Prostate gland (tissue), 2 donors: Measurements from ENCODE around the gene TAX1BP3. TPM values are rescaled to one million over a fixed set of nuclear protein-coding genes. Genes with fewer than 3 reads are reported as not detected.

Source experiments
- DNase-seq: peaks from one replicate; pipeline ENCODE4 v3.0.0-alpha.2; 2019; ENCODE audit warnings: low spot score
- H3K27ac ChIP-seq, 2 donors: fragments of 200-600 bp; sonication (generic); 2 replicates each; pipeline ENCODE4 v1.5.1; 2017 to 2019
- H3K27me3 ChIP-seq: fragments of 200-600 bp; sonication (generic); replicated peaks from 2 replicates; pipeline ENCODE4 v1.5.1; 2019; ENCODE audit not compliant: insufficient read depth
- H3K36me3 ChIP-seq, 2 donors: fragments of 200-600 bp; sonication (generic); 1 replicate in 1 of 2; 2 replicates in 1 of 2; pipeline versions ENCODE4 v1.5.1 to v1.8.1; 2017 to 2019
- H3K4me1 ChIP-seq: fragments of 200-600 bp; sonication (generic); replicated peaks from 2 replicates; pipeline ENCODE4 v1.5.1; 2019
- H3K4me3 ChIP-seq, 2 donors: fragments of 200-600 bp; sonication (generic); 2 replicates each; pipeline ENCODE4 v1.5.1; 2017 to 2019
- H3K9me3 ChIP-seq: fragments of 200-600 bp; sonication (generic); 2 replicates; pipeline ENCODE4 v1.5.1; 2017
- CTCF ChIP-seq, 4 experiments: fragments of 200-600 bp in 2 of 4; fragments of 450-650 bp in 2 of 4; sonication (generic) in 2 of 4; IDR thresholded peaks; 1 replicate in 3 of 4; 2 replicates in 1 of 4; pipeline ENCODE4 v1.5.1; 2016 to 2019; ENCODE audit warnings: antibody characterized with exemption in 4 of 4, mild to moderate bottlenecking in 2 of 4, moderate library complexity in 2 of 4
- POLR2A ChIP-seq: fragments of 450-650 bp; IDR thresholded peaks from one replicate; pipeline ENCODE4 v1.6.1; 2016; ENCODE audit warnings: antibody characterized with exemption, mild to moderate bottlenecking
- POLR2AphosphoS5 ChIP-seq: sonication (generic); formaldehyde crosslinking; IDR thresholded peaks from one replicate; pipeline ENCODE4 v1.6.1; 2017; ENCODE audit warnings: antibody characterized with exemption
- WGBS: methylation state at CpG from one replicate; pipeline ENCODE4 v1.1.5; 2018; 5-methylcytosine and 5-hydroxymethylcytosine counted together
- intact Hi-C: fragments of 100-400 bp; cut with DNase I; formaldehyde crosslinking; loops from one replicate; pipeline ENCODE4 v1.14.2; 2022
- total RNA-seq, 2 donors: library from RNA; depleted of rRNA; stranded (reverse); fragments of >200 nt; gene quantifications; one replicate each; pipeline ENCODE4 v1.1.0, GENCODE V29; 2016

Gene TAX1BP3
- total RNA-seq, 2 donors from 2014 or later = 171 to 270 TPM

DNA sequence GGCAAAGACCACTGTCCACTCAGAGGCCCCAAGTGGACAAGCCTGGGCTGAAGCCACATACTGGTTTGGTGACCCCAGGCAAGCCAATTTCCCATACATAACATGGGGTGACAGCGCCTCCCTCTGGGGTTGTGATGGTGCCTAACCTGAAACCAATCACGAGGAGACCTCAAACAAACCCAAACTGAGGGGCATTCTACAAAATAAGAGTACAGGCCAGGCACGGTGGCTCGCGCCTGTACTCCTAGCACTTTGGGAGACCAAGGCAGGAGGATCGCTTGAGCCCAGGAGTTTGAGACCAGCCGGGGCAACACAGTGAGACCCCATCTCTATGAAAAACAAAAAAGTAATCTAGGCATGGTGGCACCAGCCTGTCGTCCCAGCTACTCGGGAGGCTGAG is 24.0 kb upstream of the TAX1BP3 start:
- Histone ChIP-seq H3K9me3 (no peaks in the 10 kb centered on the region), H3K27ac (no peak overlapping the region), H3K4me1 (no peaks in the 10 kb centered on the region), H3K4me3 (no peak overlapping the region), H3K27me3 (peaks cover 15% of the 10 kb centered on the region), H3K36me3 (no peaks in the 10 kb centered on the region)
- TF ChIP-seq POLR2A = no peak
- no peak for TF ChIP-seq CTCF (IDR thresholded peaks at IDR 0.05)
- no peak for TF ChIP-seq POLR2AphosphoS5
- 81% methylated on average over 9 of the region's 9 CpGs for WGBS
- intact Hi-C loops = no loop called here
- DNase-seq = no peak

GRCh38 chr17:3691617-3692067 is 23.3 kb upstream of the TAX1BP3 start:
- TF ChIP-seq POLR2AphosphoS5 = no peak
- TF ChIP-seq CTCF (IDR thresholded peaks at IDR 0.05) = no peak
- TF ChIP-seq POLR2A = no peak
- Histone ChIP-seq H3K27me3 (peaks cover 14% of the 10 kb centered on the region), H3K9me3 (no peaks in the 10 kb centered on the region)

GRCh38 chr17:3690094-3690715 is 21.8 kb upstream of the TAX1BP3 start:
- TF ChIP-seq CTCF (IDR thresholded peaks at IDR 0.05) (no peak), POLR2AphosphoS5 (no peak), POLR2A (no peak)
- H3K27me3 ChIP-seq = peaks cover 9% of the 10 kb centered on the region
- H3K4me3 ChIP-seq = no peak overlapping the region

More at GRCh38 chr17:3691617-3692067, 23.3 kb upstream of the TAX1BP3 start:
- Histone ChIP-seq H3K4me3 (no peak overlapping the region), H3K27ac (no peak overlapping the region), H3K4me1 (no peaks in the 10 kb centered on the region), H3K36me3 (no peaks in the 10 kb centered on the region)
- intact Hi-C loops = no loop called here
- WGBS = 69% methylated on average over 15 of the region's 16 CpGs
- no peak for DNase-seq

DNA sequence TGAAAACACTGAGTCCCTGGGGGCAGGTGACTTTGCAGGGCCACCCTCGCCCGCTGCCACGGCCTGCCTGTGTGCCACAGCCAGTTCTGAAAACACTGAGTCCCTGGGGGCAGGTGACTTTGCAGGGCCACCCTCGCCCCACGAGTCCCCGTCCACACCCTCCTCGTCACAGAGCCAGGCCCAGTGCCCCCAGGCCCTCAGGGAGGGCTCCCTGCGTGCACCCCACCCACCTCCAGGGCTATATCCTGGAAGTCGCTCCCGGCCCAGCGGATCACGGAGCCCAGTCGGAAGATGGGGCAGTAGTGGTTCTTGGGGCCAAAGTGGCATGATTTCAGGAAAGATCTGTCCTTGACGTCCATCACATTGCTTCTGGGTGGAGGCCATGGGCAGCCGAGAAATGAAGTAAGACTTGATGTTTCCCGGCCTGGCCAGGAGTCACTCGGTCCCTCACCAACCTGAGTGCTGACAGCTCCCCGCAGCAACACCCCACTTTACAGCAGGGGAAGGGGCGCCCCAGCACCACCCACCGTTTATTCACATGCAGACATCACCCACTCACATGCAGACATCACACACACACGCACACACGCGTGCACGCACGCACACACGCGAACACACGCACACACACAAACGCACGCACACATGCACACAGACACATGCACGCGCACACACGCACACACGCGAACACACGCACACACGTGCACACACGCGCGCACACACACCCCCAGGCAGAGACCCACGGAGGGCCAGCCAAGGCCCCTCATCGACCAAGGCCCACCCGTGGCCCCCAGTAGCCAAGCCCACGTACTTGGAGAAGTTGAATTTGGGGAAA is 21.1 kb upstream of the TAX1BP3 start:
- WGBS = 89% methylated on average over 39 of the region's 44 CpGs
- intact Hi-C loops = no loop called here
- H3K27me3 ChIP-seq = peaks cover 5% of the 10 kb centered on the region
- TF ChIP-seq POLR2A (no peak), CTCF (IDR thresholded peaks at IDR 0.05) (no peak), POLR2AphosphoS5 (no peak)
- no peaks in the 10 kb centered on the region for H3K36me3 ChIP-seq
- H3K4me1 ChIP-seq = no peaks in the 10 kb centered on the region
- no peak for DNase-seq
- no peaks in the 10 kb centered on the region for H3K9me3 ChIP-seq
- no peak overlapping the region for H3K4me3 ChIP-seq
- no peak overlapping the region for H3K27ac ChIP-seq

More at GRCh38 chr17:3690094-3690715, 21.8 kb upstream of the TAX1BP3 start:
- WGBS = 54% methylated on average over 19 of the region's 22 CpGs
- no peak overlapping the region for H3K27ac ChIP-seq
- intact Hi-C loops = no loop called here
- DNase-seq = no peak
- H3K4me1 ChIP-seq = no peaks in the 10 kb centered on the region
- H3K36me3 ChIP-seq = no peaks in the 10 kb centered on the region
- no peaks in the 10 kb centered on the region for H3K9me3 ChIP-seq
